ENCODE measurements around the gene CCDC110. TPM values are rescaled to one million over a fixed set of nuclear protein-coding genes. Genes with fewer than 3 reads are reported as not detected.

CCDC110 gene
- total and polyA plus RNA-seq, 2 of the 4 experiments (the other 2 are of a cell fraction), result 0.46 to 0.90 TPM

GRCh38 chr4:185512516-185512915, 41.0 kb upstream of the CCDC110 start:
- Histone ChIP-seq H2BK15ac (ENCODE audit: low read depth, low read length) (peak overlapping the region; percentile 66; the same call in 1 of the 3 replicates), H2AK5ac (ENCODE audit: low read depth, low read length) (0 out of 2 replicates have a peak overlapping the region, but pooled peaks have one; percentile 56), H3K9ac (ENCODE audit: low read depth, low read length) (no peak overlapping the region), H3K18ac (ENCODE audit: low read depth, low read length) (peak overlapping the region; percentile 56), H4K5ac (ENCODE audit: low read depth, low read length) (peak overlapping the region; percentile 72), H3K4me3 (ENCODE audit: insufficient read depth, low read depth, low read length) (no peak overlapping the region), H3K9me1 (ENCODE audit: insufficient read depth, low read length) (no peaks in the 10 kb centered on the region; the same call in 1 of the 2 replicates), H4K91ac (ENCODE audit: insufficient read depth, low read depth, low read length) (no peak overlapping the region), H3K27me3 (ENCODE audit: control insufficient read depth, insufficient read depth, low read length) (no peaks in the 10 kb centered on the region), H2BK5ac (ENCODE audit: low read depth, low read length, poor library complexity, severe bottlenecking) (peak overlapping the region; percentile 25), H3K9me3 (ENCODE audit: control insufficient read depth, insufficient read depth, low read length) (no peaks in the 10 kb centered on the region), H2BK20ac (ENCODE audit: low read depth, low read length) (peak overlapping the region; percentile 58), H2AFZ (replicated peaks; ENCODE audit: low read length, poor library complexity) (peak overlapping the region; percentile 33), H3K4ac (ENCODE audit: low read depth, low read length) (peak overlapping the region; percentile 26), H3K14ac (replicated peaks; ENCODE audit: low read depth, low read length) (0 out of 2 replicates have a peak overlapping the region, but pooled peaks have one; percentile 10), H3K4me2 (ENCODE audit: low read depth, low read length) (peak overlapping the region; percentile 95), H3K79me1 (ENCODE audit: low read depth in 1 of 2, low read length in 2 of 2) (no peaks in the 10 kb centered on the region), H4K20me1 (ENCODE audit: insufficient read depth, low read length) (no peaks in the 10 kb centered on the region), H2AK9ac (replicated peaks; ENCODE audit: low read depth, low read length, poor library complexity) (no peak overlapping the region), H3K23ac (ENCODE audit: low read depth, low read length) (peak overlapping the region; percentile 41; the same call in 1 of the 2 replicates), H3K36me3 (ENCODE audit: control insufficient read depth, insufficient read depth, low read length) (peaks cover 2% of the 10 kb centered on the region; the same call in 1 of the 2 replicates), H3K56ac (ENCODE audit: extremely low read depth, insufficient read depth, low read length) (no peak overlapping the region), H3K27ac (ENCODE audit: insufficient read depth, low read length) (peak overlapping the region; percentile 62), H3K4me1 (ENCODE audit: control insufficient read depth, insufficient read depth, low read length) (peaks cover 15% of the 10 kb centered on the region), H4K8ac (ENCODE audit: low read depth in 2 of 2, low read length in 2 of 2) (peak overlapping the region; percentile 22 to 32; a peak in 1 of 4 replicates), H2BK120ac (ENCODE audit: low read depth, low read length) (peak overlapping the region; percentile 80)
- BruUV-seq (replicated peaks), result no TSS peak
- peak; percentile 96 for ATAC-seq (ENCODE audit: low read depth)
- DNase-seq, result peak; percentile 81
- intact Hi-C loops (cut with micrococcal nuclease) (no loop called here), in situ Hi-C loops (cut with MboI; ENCODE audit: low sequenced_read_pairs) (no loop called here), dilution Hi-C loops (cut with HindIII; ENCODE audit: low sequenced_read_pairs, unreplicated experiment) (no loop called here)
- POLR2A ChIA-PET (ENCODE audit: unreplicated experiment), result no interaction called here
- CTCF ChIA-PET, result no interaction called here
- 25 to 100% methylated on average over 1 to 2 of the region's 3 CpGs for WGBS, 2 experiments (ENCODE audit: extremely low coverage in 2 of 2, insufficient read length in 1 of 2)
- TF ChIP-seq RFX5 (IDR thresholded peaks at IDR 0.05; ENCODE audit: low read depth, low read length), result no peak
- no peak for TF ChIP-seq POLR2A (IDR thresholded peaks at IDR 0.05; ENCODE audit: low read depth, low read length)
- no peak for TF ChIP-seq CTCF (conservative IDR thresholded peaks at IDR 0.05; ENCODE audit: low read depth, low read length)
- TF ChIP-seq USF2 (IDR thresholded peaks at IDR 0.05; ENCODE audit: low read depth, low read length), result no peak
- TF ChIP-seq RCOR1 (IDR thresholded peaks at IDR 0.05; ENCODE audit: insufficient replicate concordance, low read length), result no peak
- no peak for TF ChIP-seq CEBPB (IDR thresholded peaks at IDR 0.05; ENCODE audit: low read depth, low read length)
- TF ChIP-seq RAD21 (IDR thresholded peaks at IDR 0.05; ENCODE audit: low read length), result no peak
- no peak for TF ChIP-seq ELK1 (IDR thresholded peaks at IDR 0.05; ENCODE audit: borderline replicate concordance, low read depth, low read length)
- no peak for TF ChIP-seq CHD1 (IDR thresholded peaks at IDR 0.05; ENCODE audit: low read depth, low read length)
- no peak for TF ChIP-seq MAFK (IDR thresholded peaks at IDR 0.05; ENCODE audit: low read depth, low read length)
- TF ChIP-seq BHLHE40 (IDR thresholded peaks at IDR 0.05; ENCODE audit: low read depth, low read length), result no peak
- no peak for TF ChIP-seq MAZ (IDR thresholded peaks at IDR 0.05; ENCODE audit: borderline replicate concordance, low read depth, low read length)
- TF ChIP-seq SMC3 (IDR thresholded peaks at IDR 0.05; ENCODE audit: low read depth, low read length), result no peak
- TF ChIP-seq MXI1 (IDR thresholded peaks at IDR 0.05; ENCODE audit: borderline replicate concordance, low read depth, low read length), result no peak
- no peak for TF ChIP-seq NFE2L2 (IDR thresholded peaks at IDR 0.05; ENCODE audit: low read depth, low read length)
- no peak for TF ChIP-seq FOS (IDR thresholded peaks at IDR 0.05; ENCODE audit: low read depth, low read length)
